GM18508 (cell line): ENCODE measurements around the gene TESK2.
"Not testable (repeated sequence)": the region's sequence is repeated elsewhere in the genome, so short reads cannot be mapped to it uniquely, and the experiment has no call there.

ENCODE experiments used
- ATAC-seq: cut with Tn5 transposase; IDR thresholded peaks from one replicate; pipeline ENCODE4 v1.9.1; 2021; ENCODE audit warnings: moderate number of reproducible peaks; ENCODE audit not compliant: insufficient read depth, unreplicated experiment

TESK2 gene

GRCh38 chr1:45423906-45424678 is 66.9 kb downstream of the TESK2 start:
- no peak for ATAC-seq

GRCh38 chr1:45421935-45422334 is 69.0 kb downstream of the TESK2 start:
- no peak for ATAC-seq

- ATAC-seq: no peak
Observed at GRCh38 chr1:45414746-45415145, 76.2 kb downstream of the TESK2 start.

- no peak for ATAC-seq
Observed at GRCh38 chr1:45412899-45413298, 78.1 kb downstream of the TESK2 start.

GRCh38 chr1:45411510-45411899 is 79.5 kb downstream of the TESK2 start:
- no peak for ATAC-seq

- ATAC-seq: no peak
Observed at GRCh38 chr1:45410850-45411509, 80.0 kb downstream of the TESK2 start.

- no peak for ATAC-seq
Observed at GRCh38 chr1:45409276-45409675, 81.7 kb downstream of the TESK2 start.

- no peak for ATAC-seq
Observed at GRCh38 chr1:45407629-45408287, 83.2 kb downstream of the TESK2 start.

- ATAC-seq: no peak
Observed at GRCh38 chr1:45405636-45406035, 85.3 kb downstream of the TESK2 start.

- ATAC-seq: no peak
Observed at GRCh38 chr1:45403718-45404117, 87.2 kb downstream of the TESK2 start.

DNA sequence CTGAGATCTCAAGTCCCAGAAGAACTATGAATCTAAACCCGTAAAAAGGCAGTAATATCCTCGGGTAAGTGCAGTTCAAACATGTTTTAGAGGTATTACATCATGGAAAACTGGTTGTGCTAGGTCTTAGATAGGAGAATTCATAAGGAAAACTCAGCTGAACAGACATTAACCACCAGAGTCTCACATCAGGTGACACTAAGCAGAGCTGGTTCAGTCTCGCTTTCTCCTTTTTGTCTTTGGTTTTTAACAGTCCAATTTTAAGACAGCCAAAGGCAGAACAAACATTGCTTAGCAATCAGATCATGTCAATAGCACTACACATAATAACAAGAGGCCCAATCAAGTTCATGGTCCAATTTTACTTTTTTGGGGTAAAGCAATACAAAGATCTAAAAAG is 87.7 kb downstream of the TESK2 start:
- ATAC-seq: no peak

DNA sequence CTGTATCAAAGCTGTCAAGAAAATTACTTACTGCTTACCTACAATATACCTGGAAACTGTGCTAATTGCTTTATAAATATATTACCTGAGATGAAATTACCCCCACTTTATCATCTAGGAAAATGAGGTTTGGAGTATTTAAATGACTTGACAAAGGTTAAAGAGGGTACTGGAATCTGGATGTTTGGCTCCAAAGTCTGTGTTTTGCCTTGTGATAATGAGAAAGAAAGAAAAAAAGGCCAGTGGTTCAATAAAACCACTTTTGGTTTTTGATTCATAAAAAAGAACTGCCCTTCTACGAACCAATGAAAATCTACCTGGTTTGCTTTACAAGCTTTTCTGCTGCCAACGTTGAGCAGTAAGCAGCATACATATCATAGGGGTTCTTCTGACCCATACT is 89.4 kb downstream of the TESK2 start:
- no peak for ATAC-seq

- ATAC-seq: no peak
Observed at GRCh38 chr1:45400049-45400448, 90.9 kb downstream of the TESK2 start.

GRCh38 chr1:45397285-45397684 is 93.7 kb downstream of the TESK2 start:
- no peak for ATAC-seq

DNA sequence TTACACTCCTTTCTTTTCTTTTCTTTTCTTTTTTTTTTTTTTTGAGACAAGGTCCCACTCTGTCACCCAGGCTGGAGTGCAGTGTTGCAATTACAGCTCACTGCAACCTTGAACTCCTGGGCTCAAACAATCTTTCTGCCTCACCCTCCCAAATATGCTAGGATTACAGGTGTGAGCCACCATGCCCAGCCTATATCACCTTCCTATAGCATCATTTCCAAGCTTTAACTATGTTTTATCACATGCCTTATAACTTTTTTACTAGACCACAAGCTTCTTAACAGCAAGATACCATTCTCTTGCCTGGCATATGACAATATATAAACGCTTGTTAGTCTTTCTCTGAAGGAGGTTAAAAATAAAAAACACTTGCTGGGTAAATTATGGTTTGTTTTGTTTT is 95.4 kb downstream of the TESK2 start:
- no peak for ATAC-seq

DNA sequence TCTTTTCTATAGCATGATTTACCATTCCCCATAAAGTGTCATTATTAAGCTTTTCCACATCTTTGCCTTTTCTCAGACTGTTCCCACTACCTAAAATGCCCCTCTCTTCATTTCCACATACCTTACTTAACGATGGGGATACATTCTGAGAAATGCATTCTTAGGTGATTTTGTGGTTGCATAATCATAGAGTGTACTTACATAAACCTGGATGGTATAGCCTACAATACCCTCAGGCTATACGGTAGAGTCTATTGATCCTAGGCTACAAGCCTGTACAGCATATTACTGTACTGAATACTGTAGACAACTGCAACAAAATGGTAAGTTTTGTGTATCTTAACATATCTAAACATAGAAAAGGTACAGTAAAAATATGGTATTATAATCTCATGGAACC is 95.9 kb downstream of the TESK2 start:
- ATAC-seq: no peak

- peak; percentile 46 for ATAC-seq
Observed at GRCh38 chr1:45394342-45394741, 96.6 kb downstream of the TESK2 start.

GRCh38 chr1:45393718-45394302 is 97.2 kb downstream of the TESK2 start:
- ATAC-seq: peak; percentile 56

GRCh38 chr1:45386219-45386618 is 104.7 kb downstream of the TESK2 start:
- ATAC-seq: no peak

DNA sequence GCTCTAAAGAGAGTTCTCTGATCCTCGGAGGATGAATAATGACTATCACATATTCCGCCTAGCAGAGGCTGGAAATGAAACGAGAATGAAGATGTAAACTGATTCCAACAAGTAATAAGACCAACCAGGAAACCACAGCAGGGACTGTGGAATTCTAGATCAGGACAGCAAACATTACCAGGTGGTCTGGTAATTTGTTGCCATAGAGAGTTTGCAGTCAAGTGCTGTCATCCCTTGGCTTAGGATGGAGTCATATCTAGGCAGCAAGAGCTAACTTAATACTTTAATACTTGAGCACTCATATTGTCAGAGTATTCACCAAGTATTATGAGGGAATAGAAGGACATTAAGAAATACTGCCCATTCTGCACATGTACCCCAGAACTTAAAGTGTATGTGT is 105.7 kb downstream of the TESK2 start:
- ATAC-seq: no peak

- not testable (repeated sequence) for ATAC-seq
Observed at GRCh38 chr1:45384213-45384612, 106.8 kb downstream of the TESK2 start.
